ENCODE measurements around the gene APCS.

DNA sequence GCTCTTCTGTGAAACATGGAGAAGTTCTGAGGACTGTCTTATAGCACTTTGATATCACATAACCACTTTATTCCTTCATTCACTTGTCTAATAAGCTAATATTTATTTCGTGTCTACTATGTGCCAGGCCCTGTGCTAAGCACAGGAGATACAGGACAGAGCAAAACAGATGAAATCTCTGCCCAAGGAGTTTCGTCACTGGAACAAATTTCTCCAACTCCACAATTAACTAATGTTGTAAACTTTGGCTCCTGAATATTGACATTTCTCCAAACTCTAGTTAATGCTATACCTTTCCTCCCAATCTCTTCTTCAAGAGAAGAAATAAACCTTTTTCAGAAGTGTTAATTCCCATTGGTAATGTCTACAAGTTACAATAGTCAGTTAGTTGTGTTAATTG, 27.0 kb upstream of the APCS start:
- TF ChIP-seq CTCF (IDR thresholded peaks at IDR 0.05): no peak
- no peak for TF ChIP-seq POLR2A (IDR thresholded peaks at IDR 0.05)
- no peak for TF ChIP-seq POLR2AphosphoS5 (IDR thresholded peaks at IDR 0.05)
- no peak for TF ChIP-seq EP300 (IDR thresholded peaks at IDR 0.05)

Measured in stomach (tissue), 4 donors.